Gastroesophageal sphincter (tissue), 4 donors: Measurements from ENCODE around the gene CBLL1. TPM values are rescaled to one million over a fixed set of nuclear protein-coding genes. Genes with fewer than 3 reads are reported as not detected.

Experiments
- ATAC-seq: fragments of 150-250 bp; one replicate; pipeline ENCODE4 v1.9.1; 2016; ENCODE audit warnings: mild to moderate bottlenecking, moderate library complexity
- H3K27ac ChIP-seq, 4 donors: fragments of 200-600 bp; sonication (generic) in 3 of 4; 1 replicate in 3 of 4; 2 replicates in 1 of 4; pipeline ENCODE4 v1.5.1; 2016 to 2019
- H3K27me3 ChIP-seq: fragments of 200-600 bp; sonication (generic); one replicate; pipeline ENCODE4 v1.5.1; 2019
- H3K36me3 ChIP-seq, 2 donors: fragments of 200-600 bp; sonication (generic); one replicate each; pipeline ENCODE4 v1.5.1; 2019; ENCODE audit warnings: control low read depth in 1 of 2
- H3K4me1 ChIP-seq, 3 donors: fragments of 200-600 bp; sonication (generic); 1 replicate in 2 of 3; 2 replicates in 1 of 3; pipeline ENCODE4 v1.5.1; 2016 to 2019; ENCODE audit warnings: control low read depth in 2 of 3
- H3K4me3 ChIP-seq, 2 donors: fragments of 200-600 bp; sonication (generic); one replicate each; pipeline ENCODE4 v1.5.1; 2019; ENCODE audit warnings: mild to moderate bottlenecking in 1 of 2, moderate library complexity in 1 of 2
- H3K9me3 ChIP-seq, 3 donors: fragments of 200-600 bp; sonication (generic); one replicate each; pipeline ENCODE4 v1.5.1; 2017 to 2019; ENCODE audit warnings: control low read depth in 2 of 3
- CTCF ChIP-seq, 4 experiments: fragments of 200-600 bp in 2 of 4; fragments of 450-650 bp in 2 of 4; sonication (generic) in 1 of 4; IDR thresholded peaks; one replicate each; pipeline ENCODE4 v1.5.1; 2017 to 2019; ENCODE audit warnings: antibody characterized with exemption in 4 of 4, mild to moderate bottlenecking in 2 of 4, moderate library complexity in 2 of 4
- EP300 ChIP-seq: sonication (generic); formaldehyde crosslinking; IDR thresholded peaks from one replicate; pipeline ENCODE4 v1.6.1; 2017; ENCODE audit warnings: antibody characterized with exemption, mild to moderate bottlenecking
- POLR2A ChIP-seq, 2 donors: fragments of 450-650 bp; IDR thresholded peaks; one replicate each; pipeline ENCODE4 v1.6.1; 2017; ENCODE audit warnings: antibody characterized with exemption in 2 of 2, mild to moderate bottlenecking in 2 of 2, moderate library complexity in 1 of 2
- POLR2AphosphoS5 ChIP-seq: sonication (generic); formaldehyde crosslinking; IDR thresholded peaks from one replicate; pipeline ENCODE4 v1.6.1; 2017; ENCODE audit warnings: antibody characterized with exemption
- WGBS, 2 donors: methylation state at CpG; one replicate each; pipeline ENCODE4 v1.1.5; 2018; ENCODE audit warnings: low coverage in 1 of 2; 5-methylcytosine and 5-hydroxymethylcytosine counted together
- total RNA-seq, 4 donors: library from RNA; depleted of rRNA; stranded (reverse); fragments of >200 nt; gene quantifications; one replicate each; pipeline ENCODE4 v1.1.0, GENCODE V29; 2016

CBLL1 gene
- total RNA-seq, 4 donors from 2014 or later = 42.8 to 65.8 (median 53.8) TPM

GRCh38 chr7:107785170-107785569 lies 41.2 kb downstream of the CBLL1 start:
- no peaks in the 10 kb centered on the region for H3K27me3 ChIP-seq
- TF ChIP-seq CTCF (IDR thresholded peaks at IDR 0.05) (no peak), EP300 (no peak), POLR2A (IDR thresholded peaks at IDR 0.05) (no peak), POLR2AphosphoS5 (no peak)
- ATAC-seq = no peak
- H3K27ac ChIP-seq = peak overlapping the region; percentile 78 to 81 (median 80)
- no peaks in the 10 kb centered on the region for H3K36me3 ChIP-seq
- peaks cover 5 to 41% (median 14%) of the 10 kb centered on the region in 3 donors for H3K4me1 ChIP-seq
- H3K9me3 ChIP-seq = no peaks in the 10 kb centered on the region
- WGBS, 2 donors = 65 to 100% methylated on average over 1 to 2 of the region's 2 CpGs
- H3K4me3 ChIP-seq = no peak overlapping the region

- no peaks in the 10 kb centered on the region for H3K9me3 ChIP-seq
- peak overlapping the region; percentile 78 to 81 (median 80) for H3K27ac ChIP-seq
- H3K4me1 ChIP-seq = peaks cover 5 to 41% (median 14%) of the 10 kb centered on the region in 3 donors
- WGBS, 2 donors = 5 to 10% methylated on average over 2 of the region's 2 CpGs
- no peaks in the 10 kb centered on the region for H3K36me3 ChIP-seq
- peak; percentile 84 for TF ChIP-seq POLR2AphosphoS5
- peak; percentile 53 for TF ChIP-seq EP300
- TF ChIP-seq POLR2A (IDR thresholded peaks at IDR 0.05) = no peak
- TF ChIP-seq CTCF (IDR thresholded peaks at IDR 0.05) = no peak
- H3K27me3 ChIP-seq = no peaks in the 10 kb centered on the region
- peak; percentile 82 for ATAC-seq
- H3K4me3 ChIP-seq = no peak overlapping the region
These were observed 42.0 kb downstream of the CBLL1 start for GRCh38 chr7:107785926-107786325.

DNA sequence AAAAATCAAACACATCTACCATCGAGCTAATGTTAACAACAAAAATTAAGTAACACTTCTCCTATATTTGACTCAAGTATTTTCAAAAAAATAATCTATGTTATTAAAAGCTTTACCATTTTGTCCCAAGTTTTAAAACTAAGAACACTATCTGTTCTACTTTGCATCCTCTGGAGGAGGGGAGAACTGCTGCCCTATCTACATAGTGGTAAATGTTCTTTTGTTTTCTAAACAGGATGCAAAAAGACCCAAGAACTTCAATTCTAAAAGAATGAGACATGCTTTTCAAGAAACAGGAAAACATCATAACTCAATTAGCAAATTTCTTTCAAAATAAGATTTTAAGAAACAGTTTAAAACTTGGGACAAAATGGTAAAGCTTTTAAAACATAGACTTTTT lies 44.3 kb downstream of the CBLL1 start:
- TF ChIP-seq POLR2AphosphoS5 (no peak), EP300 (no peak), POLR2A (IDR thresholded peaks at IDR 0.05) (no peak), CTCF (IDR thresholded peaks at IDR 0.05) (no peak)
- WGBS, 2 donors = 38 to 86% methylated on average over 1 of the region's 1 CpG
- ATAC-seq = no peak
- no peaks in the 10 kb centered on the region for H3K27me3 ChIP-seq
- no peak overlapping the region for H3K4me3 ChIP-seq
- peaks cover 5 to 41% (median 14%) of the 10 kb centered on the region in 3 donors for H3K4me1 ChIP-seq
- H3K27ac ChIP-seq = peak overlapping the region in 2 of 4 donors; percentile 78 to 81
- no peaks in the 10 kb centered on the region for H3K36me3 ChIP-seq
- H3K9me3 ChIP-seq = no peaks in the 10 kb centered on the region

GRCh38 chr7:107788662-107789061 lies 44.7 kb downstream of the CBLL1 start:
- ATAC-seq = no peak
- H3K9me3 ChIP-seq = no peaks in the 10 kb centered on the region
- H3K4me1 ChIP-seq = peaks cover 5 to 41% (median 14%) of the 10 kb centered on the region in 3 donors
- H3K4me3 ChIP-seq = no peak overlapping the region
- 60 to 100% methylated on average over 2 of the region's 3 CpGs for WGBS, 2 donors
- no peaks in the 10 kb centered on the region for H3K27me3 ChIP-seq
- TF ChIP-seq POLR2AphosphoS5 (no peak), EP300 (no peak)
- no peaks in the 10 kb centered on the region for H3K36me3 ChIP-seq
- peak overlapping the region in 1 of 4 donors; percentile 81 for H3K27ac ChIP-seq

DNA sequence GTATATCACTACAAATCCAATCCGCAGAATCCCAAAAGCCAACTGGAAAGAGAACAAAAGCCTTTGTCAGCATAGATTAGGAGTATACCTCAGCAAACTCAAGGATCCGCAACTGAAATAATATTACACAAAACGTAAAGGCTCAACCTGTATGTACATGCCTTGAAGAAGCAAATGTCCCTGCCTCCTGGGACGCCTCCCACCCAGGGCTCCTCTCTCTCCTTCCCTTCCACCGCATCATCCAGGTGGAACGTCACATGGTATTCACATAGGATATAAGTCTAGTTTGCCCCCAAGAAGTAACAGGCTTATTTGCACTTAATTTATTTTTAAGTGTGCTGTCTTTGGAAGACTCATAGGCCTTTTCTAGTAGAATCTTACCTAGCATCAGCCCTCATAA lies 45.7 kb downstream of the CBLL1 start:
- WGBS, 2 donors = 83 to 84% methylated on average over 3 to 6 of the region's 6 CpGs
- H3K36me3 ChIP-seq = no peaks in the 10 kb centered on the region

More for the DNA sequence above, 45.7 kb downstream of the CBLL1 start:
- ATAC-seq = no peak
- H3K27ac ChIP-seq = no peak overlapping the region
- H3K9me3 ChIP-seq = no peaks in the 10 kb centered on the region
- no peaks in the 10 kb centered on the region for H3K27me3 ChIP-seq
- H3K4me1 ChIP-seq = peaks cover 5 to 36% (median 13%) of the 10 kb centered on the region in 3 donors
- no peak overlapping the region for H3K4me3 ChIP-seq
- no peak for TF ChIP-seq POLR2A (IDR thresholded peaks at IDR 0.05)
- TF ChIP-seq EP300 = no peak
- TF ChIP-seq CTCF (IDR thresholded peaks at IDR 0.05) = no peak
- no peak for TF ChIP-seq POLR2AphosphoS5
